Ishikawa (cell line): Measurements from ENCODE around the gene IL2RA.

Experiments used
- CEBPB ChIP-seq: IDR thresholded peaks from 2 replicates; pipeline ENCODE4 v1.6.1; 2012
- TCF12 ChIP-seq: IDR thresholded peaks from 2 replicates; pipeline ENCODE4 v1.6.1; 2012; ENCODE audit warnings: low read depth
- TF ChIP-seq, protein P1 (sequence below): IDR thresholded peaks from 2 replicates; pipeline ENCODE4 v1.6.1; 2012
- TF ChIP-seq, protein P2 (sequence below): IDR thresholded peaks from 2 replicates; pipeline ENCODE4 v1.6.1; 2012; ENCODE audit warnings: low read depth, mild to moderate bottlenecking

DNA sequence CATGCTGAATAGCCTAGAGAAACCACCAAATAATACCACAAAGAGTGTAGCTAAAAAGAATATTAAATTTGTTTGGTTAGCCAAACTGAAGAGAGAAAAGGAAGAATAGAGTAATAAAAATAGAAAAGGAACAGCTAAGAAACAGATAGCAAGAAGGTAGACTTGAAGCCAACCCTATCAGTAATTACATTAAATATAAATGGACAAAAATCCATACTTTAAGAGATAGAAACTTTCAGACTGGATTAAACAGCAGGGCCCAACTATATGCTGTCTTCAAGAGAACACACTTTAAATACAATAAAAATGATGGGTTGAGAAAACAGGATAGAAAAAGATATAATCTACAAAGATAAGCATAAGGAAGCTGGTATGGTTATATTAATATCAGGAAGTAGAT, 31.2 kb downstream of the IL2RA start:
- no peak for TF ChIP-seq CEBPB
- TF ChIP-seq, protein P1, sequence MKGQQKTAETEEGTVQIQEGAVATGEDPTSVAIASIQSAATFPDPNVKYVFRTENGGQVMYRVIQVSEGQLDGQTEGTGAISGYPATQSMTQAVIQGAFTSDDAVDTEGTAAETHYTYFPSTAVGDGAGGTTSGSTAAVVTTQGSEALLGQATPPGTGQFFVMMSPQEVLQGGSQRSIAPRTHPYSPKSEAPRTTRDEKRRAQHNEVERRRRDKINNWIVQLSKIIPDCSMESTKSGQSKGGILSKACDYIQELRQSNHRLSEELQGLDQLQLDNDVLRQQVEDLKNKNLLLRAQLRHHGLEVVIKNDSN = no peak
- TF ChIP-seq, protein P2, sequence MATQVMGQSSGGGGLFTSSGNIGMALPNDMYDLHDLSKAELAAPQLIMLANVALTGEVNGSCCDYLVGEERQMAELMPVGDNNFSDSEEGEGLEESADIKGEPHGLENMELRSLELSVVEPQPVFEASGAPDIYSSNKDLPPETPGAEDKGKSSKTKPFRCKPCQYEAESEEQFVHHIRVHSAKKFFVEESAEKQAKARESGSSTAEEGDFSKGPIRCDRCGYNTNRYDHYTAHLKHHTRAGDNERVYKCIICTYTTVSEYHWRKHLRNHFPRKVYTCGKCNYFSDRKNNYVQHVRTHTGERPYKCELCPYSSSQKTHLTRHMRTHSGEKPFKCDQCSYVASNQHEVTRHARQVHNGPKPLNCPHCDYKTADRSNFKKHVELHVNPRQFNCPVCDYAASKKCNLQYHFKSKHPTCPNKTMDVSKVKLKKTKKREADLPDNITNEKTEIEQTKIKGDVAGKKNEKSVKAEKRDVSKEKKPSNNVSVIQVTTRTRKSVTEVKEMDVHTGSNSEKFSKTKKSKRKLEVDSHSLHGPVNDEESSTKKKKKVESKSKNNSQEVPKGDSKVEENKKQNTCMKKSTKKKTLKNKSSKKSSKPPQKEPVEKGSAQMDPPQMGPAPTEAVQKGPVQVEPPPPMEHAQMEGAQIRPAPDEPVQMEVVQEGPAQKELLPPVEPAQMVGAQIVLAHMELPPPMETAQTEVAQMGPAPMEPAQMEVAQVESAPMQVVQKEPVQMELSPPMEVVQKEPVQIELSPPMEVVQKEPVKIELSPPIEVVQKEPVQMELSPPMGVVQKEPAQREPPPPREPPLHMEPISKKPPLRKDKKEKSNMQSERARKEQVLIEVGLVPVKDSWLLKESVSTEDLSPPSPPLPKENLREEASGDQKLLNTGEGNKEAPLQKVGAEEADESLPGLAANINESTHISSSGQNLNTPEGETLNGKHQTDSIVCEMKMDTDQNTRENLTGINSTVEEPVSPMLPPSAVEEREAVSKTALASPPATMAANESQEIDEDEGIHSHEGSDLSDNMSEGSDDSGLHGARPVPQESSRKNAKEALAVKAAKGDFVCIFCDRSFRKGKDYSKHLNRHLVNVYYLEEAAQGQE = no peak
- TF ChIP-seq TCF12 = no peak
